Loucy (cell line): ENCODE results near the gene GPAM.

Source experiments
- H2AFZ ChIP-seq: fragments of 200-600 bp; sonication (generic); 2 replicates; pipeline ENCODE4 v1.6.0; 2016; ENCODE audit warnings: antibody characterized with exemption, mild to moderate bottlenecking, low read length, moderate library complexity
- H3F3A ChIP-seq: fragments of 200-600 bp; 2 replicates; pipeline ENCODE4 v1.6.0; 2016; ENCODE audit warnings: antibody characterized with exemption, low read depth, mild to moderate bottlenecking
- H3K27me3 ChIP-seq: fragments of 200-600 bp; sonication (generic); 2 replicates; pipeline ENCODE4 v1.6.1; 2014; ENCODE audit warnings: low read length, mild to moderate bottlenecking; ENCODE audit not compliant: insufficient read depth, poor library complexity, severe bottlenecking
- H3K36me3 ChIP-seq: fragments of 200-600 bp; sonication (generic); 2 replicates; pipeline ENCODE4 v1.6.1; 2016; ENCODE audit warnings: low read length; ENCODE audit not compliant: insufficient read depth
- H3K4me1 ChIP-seq: fragments of 200-600 bp; sonication (generic); 2 replicates; pipeline ENCODE4 v1.5.1; 2014; ENCODE audit warnings: low read length, mild to moderate bottlenecking; ENCODE audit not compliant: insufficient read depth, poor library complexity, severe bottlenecking
- H3K4me2 ChIP-seq: fragments of 200-600 bp; sonication (generic); 2 replicates; pipeline ENCODE4 v1.6.0; 2014; ENCODE audit warnings: antibody characterized with exemption, low read length, low read depth, mild to moderate bottlenecking; ENCODE audit not compliant: poor library complexity, severe bottlenecking
- H3K4me3 ChIP-seq: fragments of 200-600 bp; sonication (generic); 2 replicates; pipeline ENCODE4 v1.5.1; 2014; ENCODE audit warnings: low read length, mild to moderate bottlenecking, mixed read lengths; ENCODE audit not compliant: poor library complexity, severe bottlenecking
- H3K79me2 ChIP-seq: fragments of 200-600 bp; sonication (generic); 2 replicates; pipeline ENCODE4 v1.6.1; 2014; ENCODE audit warnings: low read length; ENCODE audit not compliant: insufficient read depth
- H3K9ac ChIP-seq: fragments of 200-600 bp; sonication (generic); 2 replicates; pipeline ENCODE4 v1.6.0; 2014; ENCODE audit warnings: mild to moderate bottlenecking, low read depth, low read length, moderate library complexity; ENCODE audit not compliant: poor library complexity, severe bottlenecking
- H3K9me2 ChIP-seq: fragments of 200-600 bp; sonication (generic); replicated peaks from 2 replicates; pipeline ENCODE4 v1.6.1; 2016; ENCODE audit warnings: low read depth, low read length, mixed read lengths
- H3K9me3 ChIP-seq: fragments of 200-600 bp; sonication (generic); 2 replicates; pipeline ENCODE4 v1.6.1; 2014; ENCODE audit warnings: mild to moderate bottlenecking, antibody characterized with exemption, low read length, low read depth; ENCODE audit not compliant: insufficient read depth
- H4K20me1 ChIP-seq: fragments of 200-600 bp; sonication (generic); 2 replicates; pipeline ENCODE4 v1.6.0; 2014; ENCODE audit warnings: antibody characterized with exemption, low read length, mild to moderate bottlenecking; ENCODE audit not compliant: insufficient read depth, poor library complexity, severe bottlenecking
- CTCF ChIP-seq: fragments of 200-600 bp; sonication (generic); conservative IDR thresholded peaks from 2 replicates; pipeline ENCODE4 v1.5.1; 2014; ENCODE audit warnings: mild to moderate bottlenecking, antibody characterized with exemption, low read length
- EZH2phosphoT487 ChIP-seq: fragments of 200-600 bp; IDR thresholded peaks from 2 replicates; pipeline ENCODE4 v1.6.1; 2018; ENCODE audit warnings: antibody characterized with exemption, mild to moderate bottlenecking, moderate library complexity, borderline replicate concordance

Gene GPAM

GRCh38 chr10:112183329-112184051 lies at the start of gene GPAM:
GPAM (minus strand) TSS chr10:112183765; CDS start chr10:112181784, 1,981 bp downstream.
- Histone ChIP-seq H3K9me2 (no peaks in the 10 kb centered on the region), H3K36me3 (no peaks in the 10 kb centered on the region), H4K20me1 (no peaks in the 10 kb centered on the region), H3K4me1 (peaks cover 32% of the 10 kb centered on the region), H3K9me3 (no peaks in the 10 kb centered on the region), H3F3A (no peaks in the 10 kb centered on the region), H2AFZ (peak within 1 kb of the TSS; percentile 95), H3K27me3 (no peaks in the 10 kb centered on the region), H3K4me3 (peak within 1 kb of the TSS; percentile 84), H3K79me2 (peaks cover 10% of the 10 kb centered on the region), H3K4me2 (peak within 1 kb of the TSS; percentile 84), H3K9ac (peak within 1 kb of the TSS; percentile 83)
- TF ChIP-seq CTCF, result no peak
- no peak for TF ChIP-seq EZH2phosphoT487

- TF ChIP-seq CTCF, result no peak
- TF ChIP-seq EZH2phosphoT487, result no peak
- H3K4me2 ChIP-seq, result no peak overlapping the region
- no peaks in the 10 kb centered on the region for H3F3A ChIP-seq
- H3K4me1 ChIP-seq, result no peaks in the 10 kb centered on the region
- no peaks in the 10 kb centered on the region for H3K9me2 ChIP-seq
- no peaks in the 10 kb centered on the region for H3K79me2 ChIP-seq
- H2AFZ ChIP-seq, result no peak overlapping the region
- no peak overlapping the region for H3K4me3 ChIP-seq
- no peaks in the 10 kb centered on the region for H3K9me3 ChIP-seq
- no peaks in the 10 kb centered on the region for H3K36me3 ChIP-seq
- H3K9ac ChIP-seq, result no peak overlapping the region
- no peaks in the 10 kb centered on the region for H4K20me1 ChIP-seq
- H3K27me3 ChIP-seq, result no peaks in the 10 kb centered on the region
Observed at GRCh38 chr10:112232670-112233069, 49.1 kb upstream of the GPAM start.

- Histone ChIP-seq H2AFZ (no peak overlapping the region), H4K20me1 (no peaks in the 10 kb centered on the region), H3F3A (no peaks in the 10 kb centered on the region), H3K4me1 (no peaks in the 10 kb centered on the region), H3K79me2 (no peaks in the 10 kb centered on the region), H3K9me3 (no peaks in the 10 kb centered on the region; the same call in 1 of the 2 replicates), H3K9ac (no peak overlapping the region), H3K4me3 (no peak overlapping the region), H3K9me2 (no peaks in the 10 kb centered on the region), H3K27me3 (no peaks in the 10 kb centered on the region), H3K4me2 (no peak overlapping the region), H3K36me3 (no peaks in the 10 kb centered on the region)
- no peak for TF ChIP-seq CTCF
- TF ChIP-seq EZH2phosphoT487, result no peak
Observed at GRCh38 chr10:112231602-112232400, 48.2 kb upstream of the GPAM start.
